HG02943 (cell line): Measurements from ENCODE around the gene PGLYRP2.

ENCODE experiments used
- ATAC-seq: cut with Tn5 transposase; IDR thresholded peaks from one replicate; pipeline ENCODE4 v1.9.1; 2021; ENCODE audit warnings: mild to moderate bottlenecking, low read depth, moderate library complexity; ENCODE audit not compliant: unreplicated experiment

PGLYRP2 gene

GRCh38 chr19:15427991-15428471 lies 51.3 kb downstream of the PGLYRP2 start:
- no peak for ATAC-seq

DNA sequence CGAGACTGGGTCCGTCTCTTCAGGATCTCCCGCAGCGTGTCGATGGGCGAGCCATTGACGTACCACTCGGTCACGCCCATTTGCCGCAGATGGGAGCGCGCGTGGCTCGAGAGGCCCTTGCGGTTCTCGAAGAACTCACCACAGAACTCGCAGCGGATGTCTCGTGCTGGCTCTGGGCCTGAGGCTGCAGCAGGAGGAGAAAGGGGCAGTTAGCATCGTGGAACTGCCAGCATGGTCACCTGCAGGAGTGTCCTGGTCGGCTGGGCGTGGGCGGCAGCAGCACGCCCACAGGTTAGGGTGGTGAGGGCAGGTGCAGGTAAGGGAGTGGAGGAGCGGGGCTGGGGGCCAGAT lies 52.0 kb downstream of the PGLYRP2 start:
- no peak for ATAC-seq

DNA sequence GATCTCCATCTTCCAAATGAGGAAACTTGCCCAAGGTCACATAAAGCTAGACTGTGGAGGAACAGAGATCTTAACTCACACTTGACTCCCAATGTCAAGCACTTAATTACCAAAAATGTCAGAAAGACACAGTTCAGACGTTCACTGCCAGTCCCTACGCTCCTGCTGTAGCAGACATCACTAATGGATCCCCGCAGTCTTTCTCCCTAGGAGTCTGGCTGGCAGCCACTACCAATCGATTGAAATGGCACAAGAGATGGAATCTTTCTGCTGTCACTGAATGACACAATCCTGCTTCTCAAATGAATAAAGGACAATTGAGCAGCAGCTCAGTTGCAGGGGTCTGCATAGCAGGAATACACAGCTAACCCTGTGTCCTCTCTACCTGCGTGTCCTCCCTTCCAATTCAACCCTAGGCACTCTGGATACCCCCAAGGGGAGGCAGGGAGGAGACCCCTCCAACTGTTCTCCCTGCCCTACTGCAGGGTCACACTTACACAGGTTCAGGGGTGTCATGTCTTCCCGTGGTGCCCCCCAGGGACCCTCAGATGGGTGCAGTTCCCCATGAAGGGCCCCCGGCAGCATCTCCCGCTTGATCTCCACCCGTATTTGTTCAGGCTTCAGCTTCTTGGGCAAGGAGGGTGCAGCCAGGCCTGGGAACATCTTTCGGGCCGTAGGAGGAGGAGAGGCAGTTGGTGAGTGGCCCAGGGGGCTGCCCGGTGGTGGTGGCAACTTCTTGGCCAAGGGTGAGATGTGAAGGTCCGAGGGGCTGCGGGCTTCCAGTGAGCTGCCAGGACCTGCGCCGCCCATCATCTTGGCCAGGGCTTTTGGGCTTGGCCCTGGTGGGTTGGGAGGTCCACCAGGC lies 52.6 kb downstream of the PGLYRP2 start:
- ATAC-seq: no peak

DNA sequence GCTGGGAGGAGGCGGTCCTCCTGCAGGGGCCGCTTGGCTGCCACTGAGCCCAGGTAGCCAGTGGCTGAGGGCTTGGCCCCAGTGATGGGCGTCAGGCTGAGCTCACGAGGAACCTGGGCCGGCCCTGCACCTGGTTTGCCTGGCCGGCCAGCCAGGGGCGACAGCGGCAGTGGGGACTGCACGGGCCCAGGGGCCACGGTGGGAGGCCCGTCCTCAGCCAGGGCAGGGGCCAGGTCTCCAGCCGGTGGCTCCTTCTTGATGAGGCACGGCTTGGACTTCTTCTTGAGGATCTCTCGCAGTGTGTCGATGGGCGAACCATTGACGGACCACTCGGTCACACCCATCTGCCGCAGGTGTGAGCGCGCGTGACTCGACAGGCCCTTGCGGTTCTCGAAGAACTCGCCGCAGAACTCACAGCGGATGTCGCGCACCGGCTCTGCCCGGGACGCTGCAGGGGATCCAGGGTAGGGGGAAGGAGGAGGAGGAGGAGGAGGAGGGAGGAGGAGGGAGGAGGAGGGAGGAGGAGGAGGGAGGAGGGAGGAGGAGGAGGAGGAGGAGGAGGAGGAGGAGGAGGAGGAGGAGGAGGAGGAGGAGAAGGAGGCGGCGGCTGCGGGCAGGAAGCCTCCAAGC lies 53.9 kb downstream of the PGLYRP2 start:
- no peak for ATAC-seq

DNA sequence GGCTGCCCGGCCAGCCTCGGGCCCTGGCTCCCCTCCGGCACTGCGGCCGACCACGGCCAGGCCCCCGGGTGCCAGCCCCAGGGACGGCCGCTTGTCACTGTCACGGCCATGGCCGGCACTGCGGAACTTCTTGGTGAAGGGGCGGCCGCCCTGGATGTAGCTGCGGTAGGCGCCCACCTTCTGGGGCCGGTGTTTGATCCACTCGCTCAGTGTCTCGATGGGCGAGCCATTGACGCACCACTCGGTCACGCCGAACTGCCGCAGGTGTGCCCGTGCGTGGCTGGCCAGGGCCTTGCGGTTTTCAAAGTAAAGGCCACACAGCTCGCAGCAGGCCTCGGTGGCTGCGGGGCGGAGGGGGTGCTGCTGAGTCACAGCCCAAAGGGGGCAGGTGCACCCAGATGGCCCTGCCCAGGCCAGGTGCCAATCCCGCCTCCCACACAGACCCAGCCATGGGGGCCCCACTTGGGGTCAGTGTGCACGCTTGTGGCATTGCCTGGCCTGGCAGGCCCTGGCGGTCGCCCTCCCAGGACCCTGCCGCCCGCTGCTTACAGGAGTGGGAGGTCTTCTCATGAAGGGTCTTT lies 54.5 kb downstream of the PGLYRP2 start:
- no peak for ATAC-seq

DNA sequence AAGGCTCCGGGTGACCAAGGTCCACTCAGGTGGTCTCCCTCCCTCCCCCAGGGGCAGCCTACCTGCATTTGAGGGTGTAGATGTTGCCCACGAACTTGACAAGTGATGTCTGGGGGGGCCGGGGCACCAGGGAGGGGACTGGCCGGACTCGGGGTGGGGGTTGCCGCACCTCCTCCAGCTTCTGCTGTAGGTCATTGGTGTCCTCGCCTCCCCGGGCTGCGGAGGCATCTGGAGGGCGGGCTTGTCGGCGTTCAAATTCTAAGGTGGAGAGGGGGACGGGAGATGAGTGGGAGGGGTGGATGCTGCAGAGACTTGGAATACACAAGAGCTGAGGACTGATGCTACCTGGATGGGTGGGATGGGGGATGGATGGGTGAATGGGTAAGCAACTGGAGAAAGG lies 55.2 kb downstream of the PGLYRP2 start:
- ATAC-seq: no peak

DNA sequence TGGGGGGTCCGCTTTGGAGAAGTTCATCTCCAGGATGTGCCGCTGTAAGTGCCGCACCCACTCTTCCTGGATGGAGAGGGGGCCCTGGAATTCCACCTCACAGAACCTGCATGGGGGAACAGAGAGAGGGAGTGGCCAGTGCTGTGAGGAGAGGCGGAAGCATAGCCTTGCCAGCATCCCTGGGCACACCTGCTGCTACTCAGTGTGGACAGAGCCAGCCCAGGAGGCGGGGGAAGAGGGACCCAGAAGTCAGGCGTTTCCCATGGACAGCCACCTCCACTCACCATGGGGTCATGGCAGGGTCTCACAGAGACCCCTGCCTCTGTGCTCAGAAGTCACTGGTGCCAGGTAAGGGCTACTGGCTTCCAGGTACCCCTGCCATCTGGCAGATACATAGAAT lies 56.2 kb downstream of the PGLYRP2 start:
- no peak for ATAC-seq

DNA sequence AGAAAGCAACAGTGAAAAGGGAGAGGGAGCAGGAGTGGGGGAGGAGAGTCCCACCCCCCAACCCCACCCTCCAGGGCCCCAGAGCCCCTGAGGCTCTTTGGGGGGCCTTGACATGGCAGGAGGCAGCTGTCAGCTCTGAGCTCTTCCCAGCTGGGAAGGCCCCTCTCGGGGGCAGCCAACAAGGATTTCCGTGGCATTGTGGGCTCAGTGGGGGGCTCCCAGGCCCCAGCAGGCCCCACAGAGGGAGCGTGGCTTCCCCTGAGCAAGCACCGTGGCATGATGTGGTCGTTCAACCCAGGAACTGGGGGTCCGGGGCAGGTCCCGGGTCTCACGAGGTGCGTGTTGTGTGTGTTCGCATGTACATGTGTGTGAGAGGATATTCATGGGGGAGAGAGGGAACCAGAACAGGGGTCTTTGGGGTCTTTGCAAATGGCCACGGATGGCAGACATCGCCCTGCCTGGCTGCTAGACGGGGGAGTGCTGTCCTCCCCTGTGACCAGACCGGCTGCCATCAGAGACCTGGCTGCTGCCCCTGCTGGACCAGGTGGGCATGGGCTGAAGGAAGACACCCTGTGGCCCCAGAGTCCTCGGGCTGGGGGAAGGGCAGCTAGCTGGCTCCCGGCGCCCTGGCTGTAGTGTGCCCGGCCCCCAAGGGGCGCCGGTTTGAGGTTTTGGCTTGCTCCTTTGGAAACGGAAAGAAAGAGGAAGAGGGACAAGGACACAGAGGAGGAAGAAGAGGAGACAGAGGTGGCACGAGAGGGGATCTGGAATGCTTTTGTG lies 56.8 kb downstream of the PGLYRP2 start:
- no peak for ATAC-seq

DNA sequence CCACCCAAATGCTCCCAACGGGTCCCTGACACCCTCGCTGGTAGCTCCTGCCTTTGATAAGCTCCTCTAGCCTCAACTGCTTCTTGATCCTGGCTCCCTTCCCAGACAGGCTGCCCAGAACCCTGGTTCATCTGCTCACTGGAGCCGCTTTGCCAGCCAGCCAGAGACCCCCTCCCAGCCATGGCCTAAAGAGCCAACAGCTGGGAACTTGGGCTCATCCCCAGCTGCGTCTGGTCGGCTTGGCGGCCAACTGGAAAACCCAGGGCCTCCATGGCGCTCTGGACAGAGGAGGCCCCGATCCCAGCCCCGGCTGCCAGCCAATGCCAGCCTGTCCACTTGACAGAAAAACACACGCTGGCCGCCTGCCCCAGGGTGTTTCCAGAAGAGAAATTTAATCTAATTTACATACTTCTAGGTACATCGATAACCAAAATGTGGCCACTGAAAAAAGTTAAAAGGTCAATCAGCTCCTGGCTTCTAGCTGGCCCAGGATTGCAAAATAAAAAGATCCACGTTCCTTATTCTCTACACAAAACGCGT lies 57.5 kb downstream of the PGLYRP2 start:
- ATAC-seq: no peak

DNA sequence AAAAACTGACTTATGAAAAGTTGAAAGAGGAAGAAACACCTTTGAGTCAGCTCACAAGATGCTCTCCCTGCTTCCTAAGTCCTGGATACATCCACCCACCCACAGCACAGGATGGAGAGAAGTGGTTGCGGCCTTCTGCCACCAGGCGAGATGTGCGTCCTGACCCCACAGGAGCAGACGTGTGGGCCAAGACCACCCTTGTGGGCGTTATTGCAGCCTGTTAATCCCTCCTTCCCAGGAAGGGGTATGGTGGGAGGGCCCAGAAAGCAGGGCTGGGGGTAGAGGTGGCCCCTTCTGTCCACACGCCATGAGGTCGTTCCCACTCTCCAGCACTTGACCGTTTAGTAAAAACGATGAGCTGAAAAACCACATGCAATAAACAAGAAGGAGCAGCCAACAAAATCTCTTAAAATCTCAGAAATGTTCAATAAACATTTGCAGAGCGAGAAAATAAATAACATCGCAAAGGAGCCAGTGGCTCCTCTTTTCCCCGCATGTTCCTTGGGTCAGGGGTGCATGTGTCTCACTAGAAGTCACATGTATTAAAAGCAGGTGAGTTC lies 58.1 kb downstream of the PGLYRP2 start:
- no peak for ATAC-seq

DNA sequence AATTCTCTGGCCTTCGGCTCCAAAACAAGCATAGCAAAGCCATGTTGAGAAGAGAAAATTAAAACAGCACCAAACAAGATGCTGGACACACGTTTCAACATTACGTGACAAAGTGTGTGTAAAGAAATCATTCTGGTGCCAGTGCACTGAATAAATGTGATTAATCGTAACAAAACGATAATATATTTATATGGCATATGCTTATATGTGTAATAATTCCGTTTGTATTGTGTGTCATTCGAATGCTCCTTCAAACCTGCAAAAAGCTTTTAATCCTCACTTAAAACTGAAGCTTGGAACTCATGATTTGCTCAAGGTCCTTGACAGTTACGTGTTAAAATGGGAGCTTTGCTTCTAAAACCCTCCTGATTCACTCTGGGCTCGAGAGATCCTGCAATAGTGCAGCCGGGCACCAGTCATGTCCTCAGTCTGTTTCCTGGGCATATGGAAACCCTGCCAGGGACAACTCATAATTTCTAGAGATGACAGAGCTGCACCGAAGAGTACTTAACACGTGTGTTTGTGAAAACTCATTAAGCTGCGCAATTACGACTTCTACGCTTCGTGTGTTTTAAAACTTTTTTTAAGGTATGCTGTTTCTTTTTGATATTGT lies 59.8 kb downstream of the PGLYRP2 start:
- ATAC-seq: no peak
